Fibroblast of lung (primary cell): Measurements from ENCODE around the gene PXDN.
"Not testable (repeated sequence)": the region's sequence is repeated elsewhere in the genome, so short reads cannot be mapped to it uniquely, and the experiment has no call there.

ENCODE experiments used
- EZH2 ChIP-seq: IDR thresholded peaks from 2 replicates; pipeline ENCODE4 v1.5.1; 2012; ENCODE audit warnings: low read length, control low read depth, mild to moderate bottlenecking; ENCODE audit errors: missing control alignments
- TF ChIP-seq, protein P1 (sequence below), 2 donors: IDR thresholded peaks in 1 of 2; conservative IDR thresholded peaks in 1 of 2; 1 replicate in 1 of 2; 2 replicates in 1 of 2; pipeline ENCODE4 v1.5.1; 2011 to 2012; ENCODE audit warnings: low read length in 2 of 2, control low read depth in 1 of 2, inconsistent platforms in 1 of 2, low read depth in 1 of 2, mild to moderate bottlenecking in 1 of 2

DNA sequence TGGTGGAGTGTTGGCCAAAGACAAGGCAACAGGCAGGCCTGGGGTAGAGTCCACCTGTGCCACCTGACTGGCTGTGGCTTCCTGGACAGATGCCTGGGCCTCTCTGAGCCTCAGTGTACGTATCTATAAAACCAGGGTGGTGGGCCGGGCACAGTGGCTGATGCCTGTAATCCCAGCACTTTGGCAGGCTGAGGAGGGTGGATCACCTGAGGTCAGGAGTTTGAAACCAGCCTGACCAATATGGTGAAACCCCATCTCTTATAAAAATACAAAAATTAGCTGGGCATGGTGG lies 28.4 kb downstream of the PXDN start:
- TF ChIP-seq, protein P1, sequence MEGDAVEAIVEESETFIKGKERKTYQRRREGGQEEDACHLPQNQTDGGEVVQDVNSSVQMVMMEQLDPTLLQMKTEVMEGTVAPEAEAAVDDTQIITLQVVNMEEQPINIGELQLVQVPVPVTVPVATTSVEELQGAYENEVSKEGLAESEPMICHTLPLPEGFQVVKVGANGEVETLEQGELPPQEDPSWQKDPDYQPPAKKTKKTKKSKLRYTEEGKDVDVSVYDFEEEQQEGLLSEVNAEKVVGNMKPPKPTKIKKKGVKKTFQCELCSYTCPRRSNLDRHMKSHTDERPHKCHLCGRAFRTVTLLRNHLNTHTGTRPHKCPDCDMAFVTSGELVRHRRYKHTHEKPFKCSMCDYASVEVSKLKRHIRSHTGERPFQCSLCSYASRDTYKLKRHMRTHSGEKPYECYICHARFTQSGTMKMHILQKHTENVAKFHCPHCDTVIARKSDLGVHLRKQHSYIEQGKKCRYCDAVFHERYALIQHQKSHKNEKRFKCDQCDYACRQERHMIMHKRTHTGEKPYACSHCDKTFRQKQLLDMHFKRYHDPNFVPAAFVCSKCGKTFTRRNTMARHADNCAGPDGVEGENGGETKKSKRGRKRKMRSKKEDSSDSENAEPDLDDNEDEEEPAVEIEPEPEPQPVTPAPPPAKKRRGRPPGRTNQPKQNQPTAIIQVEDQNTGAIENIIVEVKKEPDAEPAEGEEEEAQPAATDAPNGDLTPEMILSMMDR (conservative IDR thresholded peaks at IDR 0.05 in 1 of 2, IDR thresholded peaks at IDR 0.05 in 1 of 2; ENCODE audit: low read depth in 1 of 2, low read length in 2 of 2) = not testable (repeated sequence)
- not testable (repeated sequence) for TF ChIP-seq EZH2
